Measurements from ENCODE around the gene RTL1.

- TF ChIP-seq CTCF (conservative IDR thresholded peaks at IDR 0.05 in 1 of 2, IDR thresholded peaks at IDR 0.05 in 1 of 2; ENCODE audit: low read depth in 1 of 2, low read length in 2 of 2) (no peak), EZH2 (IDR thresholded peaks at IDR 0.05; ENCODE audit: low read length, missing control alignments) (no peak)
Measured at GRCh38 chr14:100849115-100849781, 54.3 kb downstream of the RTL1 start.

Data from fibroblast of lung (primary cell).